Stomach (tissue), 9 donors: Measurements from ENCODE around the gene BHLHE40. TPM values are rescaled to one million over a fixed set of nuclear protein-coding genes. Genes with fewer than 3 reads are reported as not detected.

Experiments used
- DNase-seq, 2 donors: peaks; one replicate each; pipeline versions ENCODE4 v3.0.0 to v3.0.0-alpha.2; 2013 to 2019
- H3K27ac ChIP-seq, 5 donors: fragments of 200-600 bp in 4 of 5; sonication (generic) in 4 of 5; one replicate each; pipeline ENCODE4 v1.5.1; 2013 to 2019; ENCODE audit warnings: mild to moderate bottlenecking in 1 of 5, moderate library complexity in 1 of 5
- H3K27me3 ChIP-seq, 3 donors: fragments of 200-600 bp; sonication (generic); one replicate each; pipeline ENCODE4 v1.5.1; 2017 to 2019; ENCODE audit warnings: mixed run types in 1 of 3
- H3K36me3 ChIP-seq, 4 donors: fragments of 200-600 bp; sonication (generic); 1 replicate in 3 of 4; 2 replicates in 1 of 4; pipeline ENCODE4 v1.5.1; 2016 to 2019
- H3K4me1 ChIP-seq, 4 donors: fragments of 200-600 bp; sonication (generic); one replicate each; pipeline ENCODE4 v1.5.1; 2016 to 2019
- H3K4me3 ChIP-seq, 4 donors: fragments of 200-600 bp; sonication (generic) in 3 of 4; one replicate each; pipeline ENCODE4 v1.5.1; 2016 to 2019; ENCODE audit warnings: mild to moderate bottlenecking in 1 of 4
- H3K9me3 ChIP-seq, 4 donors: fragments of 200-600 bp; sonication (generic); one replicate each; pipeline ENCODE4 v1.5.1; 2016 to 2019
- EP300 ChIP-seq: sonication (generic); formaldehyde crosslinking; IDR thresholded peaks from one replicate; pipeline ENCODE4 v1.6.1; 2017; ENCODE audit warnings: antibody characterized with exemption
- POLR2A ChIP-seq, 4 donors: fragments of 450-650 bp; IDR thresholded peaks; one replicate each; pipeline ENCODE4 v1.6.1; 2016; ENCODE audit warnings: antibody characterized with exemption in 4 of 4, control low read depth in 2 of 4, mild to moderate bottlenecking in 1 of 4, moderate library complexity in 1 of 4
- POLR2AphosphoS5 ChIP-seq, 3 donors: sonication (generic); formaldehyde crosslinking; IDR thresholded peaks; one replicate each; pipeline ENCODE4 v1.6.1; 2016; ENCODE audit warnings: antibody characterized with exemption in 3 of 3
- WGBS, 5 donors: extraction: QIAGEN DNeasy Blood & Tissue Kit in 3 of 5; methylation state at CpG; one replicate each; pipeline versions ENCODE4 v1.1.5 to v1.1.7; 2013 to 2018; 5-methylcytosine and 5-hydroxymethylcytosine counted together
- intact Hi-C: fragments of 100-400 bp; cut with DNase I; formaldehyde crosslinking; loops from one replicate; pipeline ENCODE4 v1.15.1; 2023; ENCODE audit warnings: low total_unique reads
- polyA plus RNA-seq, 3 donors: library from polyadenylated mRNA; stranded (reverse); fragments of 200-250 nt; gene quantifications; one replicate each; pipeline ENCODE4 v1.2.3, GENCODE V29; 2013
- total RNA-seq, 5 donors: library from RNA; depleted of rRNA; stranded (reverse); fragments of >200 nt; gene quantifications; one replicate each; pipeline versions ENCODE4 v1.1.0 to v1.2.3, GENCODE V29; 2014 to 2016
- TF ChIP-seq, protein P1 (sequence below), 7 experiments: fragments of 450-650 bp in 4 of 7; fragments of 200-600 bp in 3 of 7; sonication (generic) in 3 of 7; IDR thresholded peaks; one replicate each; pipeline ENCODE4 v1.5.1; 2016 to 2019; ENCODE audit warnings: antibody characterized with exemption in 7 of 7, control low read depth in 2 of 7, mild to moderate bottlenecking in 1 of 7
- donor health status: healthy with polysubstance abuse.
- donor health status: Bipolar disorder and iron deficiency.
- donor health status: healthy.

Gene BHLHE40
- total and polyA plus RNA-seq, 8 donors: 7.6 to 39.7 (median 25.4) TPM

DNA sequence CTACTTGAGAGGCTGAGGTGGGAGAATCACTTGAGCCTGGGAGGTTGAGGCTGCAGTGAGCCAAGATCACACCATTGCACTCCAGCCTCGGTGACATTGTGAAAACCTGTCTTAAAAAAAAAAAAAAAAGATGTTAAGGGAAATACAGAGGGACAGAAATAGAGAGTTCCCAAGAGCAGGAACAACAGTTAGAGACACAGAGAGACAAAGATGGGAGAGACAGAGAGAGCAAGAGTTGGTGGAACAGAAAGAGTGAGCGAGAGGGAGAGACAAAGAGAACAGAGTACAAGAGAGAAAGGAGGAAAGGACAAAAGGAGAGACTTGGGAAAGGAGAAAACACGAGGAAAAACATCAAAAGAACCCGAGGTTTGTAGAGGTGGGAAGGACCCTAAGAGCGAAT is 35.8 kb downstream of the BHLHE40 start:
- no peak overlapping the region for H3K4me3 ChIP-seq
- TF ChIP-seq POLR2A (IDR thresholded peaks at IDR 0.05) (no peak), POLR2AphosphoS5 (IDR thresholded peaks at IDR 0.05) (no peak), EP300 (no peak)
- TF ChIP-seq, protein P1, sequence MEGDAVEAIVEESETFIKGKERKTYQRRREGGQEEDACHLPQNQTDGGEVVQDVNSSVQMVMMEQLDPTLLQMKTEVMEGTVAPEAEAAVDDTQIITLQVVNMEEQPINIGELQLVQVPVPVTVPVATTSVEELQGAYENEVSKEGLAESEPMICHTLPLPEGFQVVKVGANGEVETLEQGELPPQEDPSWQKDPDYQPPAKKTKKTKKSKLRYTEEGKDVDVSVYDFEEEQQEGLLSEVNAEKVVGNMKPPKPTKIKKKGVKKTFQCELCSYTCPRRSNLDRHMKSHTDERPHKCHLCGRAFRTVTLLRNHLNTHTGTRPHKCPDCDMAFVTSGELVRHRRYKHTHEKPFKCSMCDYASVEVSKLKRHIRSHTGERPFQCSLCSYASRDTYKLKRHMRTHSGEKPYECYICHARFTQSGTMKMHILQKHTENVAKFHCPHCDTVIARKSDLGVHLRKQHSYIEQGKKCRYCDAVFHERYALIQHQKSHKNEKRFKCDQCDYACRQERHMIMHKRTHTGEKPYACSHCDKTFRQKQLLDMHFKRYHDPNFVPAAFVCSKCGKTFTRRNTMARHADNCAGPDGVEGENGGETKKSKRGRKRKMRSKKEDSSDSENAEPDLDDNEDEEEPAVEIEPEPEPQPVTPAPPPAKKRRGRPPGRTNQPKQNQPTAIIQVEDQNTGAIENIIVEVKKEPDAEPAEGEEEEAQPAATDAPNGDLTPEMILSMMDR (IDR thresholded peaks at IDR 0.05): no peak
- no peak overlapping the region for H3K27ac ChIP-seq
- H3K9me3 ChIP-seq: no peaks in the 10 kb centered on the region
- no peaks in the 10 kb centered on the region for H3K27me3 ChIP-seq
- H3K4me1 ChIP-seq: peaks cover 11 to 75% (median 20%) of the 10 kb centered on the region in 4 donors
- no peak for DNase-seq
- intact Hi-C loops: no loop called here
- H3K36me3 ChIP-seq: no peaks in the 10 kb centered on the region
- WGBS, 5 donors: 89 to 95% (median 92%) methylated on average over 5 of the region's 5 CpGs

GRCh38 chr3:5016211-5017161 is 37.2 kb downstream of the BHLHE40 start:
- intact Hi-C loops: no loop called here
- H3K4me1 ChIP-seq: peaks cover 11 to 67% (median 18%) of the 10 kb centered on the region in 4 donors
- no peaks in the 10 kb centered on the region for H3K9me3 ChIP-seq
- peak; percentile 59 to 87 for DNase-seq
- H3K27me3 ChIP-seq: no peaks in the 10 kb centered on the region
- H3K27ac ChIP-seq: peak overlapping the region in 4 of 5 donors; percentile 25 to 82 (median 60)
- H3K4me3 ChIP-seq: no peak overlapping the region
- no peaks in the 10 kb centered on the region for H3K36me3 ChIP-seq
- 47 to 57% (median 51%) methylated on average over 11 of the region's 11 CpGs for WGBS, 5 donors
- TF ChIP-seq EP300: no peak
- TF ChIP-seq POLR2AphosphoS5 (IDR thresholded peaks at IDR 0.05): peak in 2 of 3 donors; percentile 85 to 89

- Histone ChIP-seq H3K36me3 (no peaks in the 10 kb centered on the region), H3K4me3 (no peak overlapping the region), H3K9me3 (no peaks in the 10 kb centered on the region), H3K27ac (peak overlapping the region; percentile 41 to 82 (median 69)), H3K4me1 (peaks cover 11 to 56% (median 17%) of the 10 kb centered on the region in 4 donors), H3K27me3 (no peaks in the 10 kb centered on the region)
- 35 to 65% (median 44%) methylated on average over 6 to 8 of the region's 8 CpGs for WGBS, 5 donors
- intact Hi-C loops: no loop called here
- TF ChIP-seq POLR2A (IDR thresholded peaks at IDR 0.05) (no peak), EP300 (no peak)
- TF ChIP-seq, protein P1 (IDR thresholded peaks at IDR 0.05): no peak
- DNase-seq: peak; percentile 59 to 80
Measured at GRCh38 chr3:5017925-5018531, 38.8 kb downstream of the BHLHE40 start.

DNA sequence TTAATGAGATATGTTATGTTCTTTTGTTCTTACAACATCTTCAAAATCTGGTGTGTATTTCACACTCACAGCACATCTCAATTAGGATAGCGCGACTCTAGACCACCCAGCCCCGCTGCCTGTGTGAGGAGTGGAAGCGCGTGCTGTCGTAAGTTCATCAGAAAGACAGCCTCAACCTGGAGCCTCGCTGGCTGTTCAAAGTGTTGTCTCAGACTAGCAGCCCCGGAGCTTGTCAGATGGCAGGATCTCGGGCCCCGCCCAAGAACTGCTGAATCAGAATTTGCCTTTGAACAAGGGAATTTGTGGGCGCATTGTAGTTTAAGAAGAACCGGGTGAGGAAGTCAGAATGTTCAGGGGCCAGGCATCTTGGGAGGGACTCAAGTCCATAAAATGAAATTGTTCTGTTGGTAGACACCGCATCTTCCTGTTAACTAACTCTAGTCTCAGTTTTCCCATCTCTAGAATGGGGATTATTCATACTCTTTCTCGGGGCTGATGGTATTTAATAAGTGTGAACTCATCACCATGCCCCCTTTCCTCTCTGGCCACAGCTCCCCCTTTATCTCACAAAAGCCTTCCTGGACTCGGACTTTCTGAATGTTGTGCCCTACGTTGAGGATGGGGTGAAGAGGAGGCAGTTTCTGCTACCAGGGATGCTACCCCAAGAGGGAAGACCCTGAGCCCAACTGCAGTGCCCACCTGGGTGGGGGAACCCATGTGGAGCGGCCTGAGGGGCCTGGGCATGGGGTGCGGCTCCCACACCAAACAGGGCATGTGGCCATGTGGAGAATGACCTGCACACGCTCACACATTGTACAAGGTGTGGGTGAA is 40.4 kb downstream of the BHLHE40 start:
- Histone ChIP-seq H3K4me3 (no peak overlapping the region), H3K4me1 (peaks cover 11 to 56% (median 16%) of the 10 kb centered on the region in 4 donors), H3K27ac (peak overlapping the region in 1 of 5 donors; percentile 78), H3K36me3 (no peaks in the 10 kb centered on the region), H3K9me3 (no peaks in the 10 kb centered on the region), H3K27me3 (no peaks in the 10 kb centered on the region)
- intact Hi-C loops: no loop called here
- 75 to 84% (median 80%) methylated on average over 17 to 19 of the region's 19 CpGs for whole genome bisulfite sequencing, 5 donors
- TF ChIP-seq EP300 (no peak), POLR2A (IDR thresholded peaks at IDR 0.05) (no peak), POLR2AphosphoS5 (IDR thresholded peaks at IDR 0.05) (no peak)
- TF ChIP-seq, protein P1 (IDR thresholded peaks at IDR 0.05): no peak
- peak; percentile 38 to 70 for DNase-seq
